Measurements from ENCODE around the gene ACIN1. TPM values are rescaled to one million over a fixed set of nuclear protein-coding genes. Genes with fewer than 3 reads are reported as not detected.
A peak's percentile ranks its signal among the peaks of the same experiment; 100 is the strongest.

The ACIN1 gene
- total RNA-seq, 1 donor from 2014 or later: 83.4 TPM

GRCh38 chr14:23120541-23121251 lies 25.8 kb upstream of the ACIN1 start:
- peak; percentile 32 for DNase-seq (ENCODE audit: low read depth)
- H3K27me3 ChIP-seq (ENCODE audit: control insufficient read depth, insufficient read depth, low read length): no peaks in the 10 kb centered on the region
- TF ChIP-seq, protein P1, sequence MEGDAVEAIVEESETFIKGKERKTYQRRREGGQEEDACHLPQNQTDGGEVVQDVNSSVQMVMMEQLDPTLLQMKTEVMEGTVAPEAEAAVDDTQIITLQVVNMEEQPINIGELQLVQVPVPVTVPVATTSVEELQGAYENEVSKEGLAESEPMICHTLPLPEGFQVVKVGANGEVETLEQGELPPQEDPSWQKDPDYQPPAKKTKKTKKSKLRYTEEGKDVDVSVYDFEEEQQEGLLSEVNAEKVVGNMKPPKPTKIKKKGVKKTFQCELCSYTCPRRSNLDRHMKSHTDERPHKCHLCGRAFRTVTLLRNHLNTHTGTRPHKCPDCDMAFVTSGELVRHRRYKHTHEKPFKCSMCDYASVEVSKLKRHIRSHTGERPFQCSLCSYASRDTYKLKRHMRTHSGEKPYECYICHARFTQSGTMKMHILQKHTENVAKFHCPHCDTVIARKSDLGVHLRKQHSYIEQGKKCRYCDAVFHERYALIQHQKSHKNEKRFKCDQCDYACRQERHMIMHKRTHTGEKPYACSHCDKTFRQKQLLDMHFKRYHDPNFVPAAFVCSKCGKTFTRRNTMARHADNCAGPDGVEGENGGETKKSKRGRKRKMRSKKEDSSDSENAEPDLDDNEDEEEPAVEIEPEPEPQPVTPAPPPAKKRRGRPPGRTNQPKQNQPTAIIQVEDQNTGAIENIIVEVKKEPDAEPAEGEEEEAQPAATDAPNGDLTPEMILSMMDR (IDR thresholded peaks at IDR 0.05; ENCODE audit: insufficient read depth, low read length, poor library complexity, severe bottlenecking): peak; percentile 100
- no peak overlapping the region for H3K4me3 ChIP-seq (ENCODE audit: low read depth, low read length)
- no peaks in the 10 kb centered on the region for H3K36me3 ChIP-seq (ENCODE audit: control insufficient read depth, insufficient read depth, low read length)

- no peaks in the 10 kb centered on the region for H3K36me3 ChIP-seq (ENCODE audit: control insufficient read depth, insufficient read depth, low read length)
- TF ChIP-seq, protein P1 (IDR thresholded peaks at IDR 0.05; ENCODE audit: insufficient read depth, low read length, poor library complexity, severe bottlenecking): no peak
- no peak overlapping the region for H3K4me3 ChIP-seq (ENCODE audit: low read depth, low read length)
- no peak for DNase-seq (ENCODE audit: low read depth)
- no peaks in the 10 kb centered on the region for H3K27me3 ChIP-seq (ENCODE audit: control insufficient read depth, insufficient read depth, low read length)
These were observed 24.7 kb upstream of the ACIN1 start for GRCh38 chr14:23119363-23120327.

GRCh38 chr14:23118506-23119362 lies 23.8 kb upstream of the ACIN1 start, which contains the start of gene CEBPE:
CEBPE (minus strand) TSS chr14:23119255; CDS start chr14:23119091, 164 bp downstream.
- Histone ChIP-seq H3K27me3 (ENCODE audit: control insufficient read depth, insufficient read depth, low read length) (no peaks in the 10 kb centered on the region), H3K36me3 (ENCODE audit: control insufficient read depth, insufficient read depth, low read length) (no peaks in the 10 kb centered on the region), H3K4me3 (ENCODE audit: low read depth, low read length) (no peak within 1 kb of the TSS)
- no peak for DNase-seq (ENCODE audit: low read depth)
- TF ChIP-seq, protein P1 (IDR thresholded peaks at IDR 0.05; ENCODE audit: insufficient read depth, low read length, poor library complexity, severe bottlenecking): no peak

- no peaks in the 10 kb centered on the region for H3K27me3 ChIP-seq (ENCODE audit: control insufficient read depth, insufficient read depth, low read length)
- TF ChIP-seq, protein P1 (IDR thresholded peaks at IDR 0.05; ENCODE audit: insufficient read depth, low read length, poor library complexity, severe bottlenecking): no peak
- H3K36me3 ChIP-seq (ENCODE audit: control insufficient read depth, insufficient read depth, low read length): no peaks in the 10 kb centered on the region
- no peak overlapping the region for H3K4me3 ChIP-seq (ENCODE audit: low read depth, low read length)
- DNase-seq (ENCODE audit: low read depth): no peak
These were observed 22.6 kb upstream of the ACIN1 start for GRCh38 chr14:23117371-23118020.

DNA sequence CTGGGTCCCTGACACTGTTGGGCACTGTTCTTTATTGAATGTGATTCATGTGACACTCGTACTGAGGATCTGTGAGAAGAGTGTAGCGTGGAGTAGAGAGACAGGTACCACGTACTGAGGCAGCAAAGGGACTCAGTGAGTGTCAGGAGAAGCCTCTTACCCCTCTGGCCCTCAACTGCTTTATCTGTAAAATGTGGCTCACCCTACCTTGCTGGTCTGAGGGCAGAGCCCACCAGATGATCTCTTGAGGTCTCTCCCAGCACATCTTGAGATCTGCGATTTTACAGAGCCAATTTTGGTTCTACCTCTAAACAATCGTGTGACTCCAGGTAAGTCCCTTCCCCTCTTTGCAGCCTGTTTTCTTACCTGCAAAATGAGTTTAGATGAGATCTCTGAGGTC lies 21.0 kb upstream of the ACIN1 start:
- Histone ChIP-seq H3K27me3 (ENCODE audit: control insufficient read depth, insufficient read depth, low read length) (peaks cover 4% of the 10 kb centered on the region), H3K36me3 (ENCODE audit: control insufficient read depth, insufficient read depth, low read length) (no peaks in the 10 kb centered on the region), H3K4me3 (ENCODE audit: low read depth, low read length) (no peak overlapping the region)
- TF ChIP-seq, protein P1 (IDR thresholded peaks at IDR 0.05; ENCODE audit: insufficient read depth, low read length, poor library complexity, severe bottlenecking): no peak
- DNase-seq (ENCODE audit: low read depth): no peak

Data from kidney epithelial cell (primary cell).